Omental fat pad (tissue), 4 donors: ENCODE results near the gene FOCAD. TPM values are rescaled to one million over a fixed set of nuclear protein-coding genes. Genes with fewer than 3 reads are reported as not detected.

Experiments used
- ATAC-seq: fragments of 150-250 bp; one replicate; pipeline ENCODE4 v1.9.1; 2016; ENCODE audit warnings: mild to moderate bottlenecking, moderate library complexity; ENCODE audit not compliant: low FRiP score
- DNase-seq: peaks from one replicate; pipeline ENCODE4 v3.0.0-alpha.2; 2019; ENCODE audit warnings: low spot score
- total RNA-seq, 4 donors: library from RNA; depleted of rRNA; stranded (reverse); fragments of >200 nt; gene quantifications; one replicate each; pipeline ENCODE4 v1.1.0, GENCODE V29; 2016
- TF ChIP-seq, protein P1 (sequence below), 3 donors: fragments of 450-650 bp; IDR thresholded peaks; one replicate each; pipeline ENCODE4 v1.5.1; 2016 to 2017; ENCODE audit warnings: antibody characterized with exemption in 3 of 3, mild to moderate bottlenecking in 3 of 3, moderate library complexity in 2 of 3

Gene FOCAD
- total RNA-seq, 4 donors from 2014 or later = 19.1 to 57.4 (median 30.9) TPM

DNA sequence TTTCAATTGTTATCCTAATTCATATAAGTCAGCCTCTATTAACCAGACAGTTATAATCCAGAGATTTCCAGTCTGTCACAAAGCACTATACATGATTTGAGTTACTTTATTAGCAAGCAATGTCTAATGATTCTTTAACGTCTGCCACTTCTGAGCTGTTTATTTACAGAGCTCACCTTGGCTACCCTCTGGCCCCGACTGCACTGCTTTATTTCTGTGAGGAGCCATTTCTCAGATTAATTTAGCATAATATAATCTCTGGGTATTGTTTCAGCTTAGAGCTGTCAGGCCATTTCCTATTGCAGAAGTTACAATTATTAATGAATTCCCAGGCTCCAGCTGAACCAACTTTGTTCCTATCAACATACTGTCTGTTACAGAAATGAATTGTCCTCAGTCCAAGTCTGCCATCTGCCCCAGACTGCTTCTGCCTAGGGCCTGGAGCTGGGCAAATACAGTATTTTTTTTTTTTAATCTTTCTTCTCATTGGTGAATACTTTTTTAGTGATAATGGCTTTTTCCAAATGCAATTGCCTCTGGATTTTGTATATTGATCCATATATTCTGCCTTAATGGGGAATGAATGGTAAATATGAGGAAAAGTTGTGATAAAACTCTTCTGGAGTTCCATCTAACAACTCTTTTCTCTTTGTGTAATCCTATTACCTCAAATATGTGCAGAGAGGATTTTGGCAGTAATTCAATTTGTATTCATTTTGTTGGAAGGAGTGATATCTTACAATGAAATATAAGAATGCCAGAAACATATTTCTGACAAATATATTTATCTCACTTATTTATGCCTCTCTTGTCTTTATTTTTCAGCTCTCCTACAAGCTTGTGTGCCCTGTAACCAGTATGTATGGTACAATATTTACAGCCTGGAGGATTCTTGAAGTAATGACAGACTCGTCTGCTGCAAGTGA lies 104.7 kb downstream of the FOCAD start:
- TF ChIP-seq, protein P1, sequence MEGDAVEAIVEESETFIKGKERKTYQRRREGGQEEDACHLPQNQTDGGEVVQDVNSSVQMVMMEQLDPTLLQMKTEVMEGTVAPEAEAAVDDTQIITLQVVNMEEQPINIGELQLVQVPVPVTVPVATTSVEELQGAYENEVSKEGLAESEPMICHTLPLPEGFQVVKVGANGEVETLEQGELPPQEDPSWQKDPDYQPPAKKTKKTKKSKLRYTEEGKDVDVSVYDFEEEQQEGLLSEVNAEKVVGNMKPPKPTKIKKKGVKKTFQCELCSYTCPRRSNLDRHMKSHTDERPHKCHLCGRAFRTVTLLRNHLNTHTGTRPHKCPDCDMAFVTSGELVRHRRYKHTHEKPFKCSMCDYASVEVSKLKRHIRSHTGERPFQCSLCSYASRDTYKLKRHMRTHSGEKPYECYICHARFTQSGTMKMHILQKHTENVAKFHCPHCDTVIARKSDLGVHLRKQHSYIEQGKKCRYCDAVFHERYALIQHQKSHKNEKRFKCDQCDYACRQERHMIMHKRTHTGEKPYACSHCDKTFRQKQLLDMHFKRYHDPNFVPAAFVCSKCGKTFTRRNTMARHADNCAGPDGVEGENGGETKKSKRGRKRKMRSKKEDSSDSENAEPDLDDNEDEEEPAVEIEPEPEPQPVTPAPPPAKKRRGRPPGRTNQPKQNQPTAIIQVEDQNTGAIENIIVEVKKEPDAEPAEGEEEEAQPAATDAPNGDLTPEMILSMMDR (IDR thresholded peaks at IDR 0.05) = no peak
- ATAC-seq (no peak), DNase-seq (no peak)

GRCh38 chr9:20790721-20791120 lies 106.7 kb downstream of the FOCAD start:
- DNase-seq (no peak), ATAC-seq (no peak)
- TF ChIP-seq, protein P1 (IDR thresholded peaks at IDR 0.05) = no peak

DNA sequence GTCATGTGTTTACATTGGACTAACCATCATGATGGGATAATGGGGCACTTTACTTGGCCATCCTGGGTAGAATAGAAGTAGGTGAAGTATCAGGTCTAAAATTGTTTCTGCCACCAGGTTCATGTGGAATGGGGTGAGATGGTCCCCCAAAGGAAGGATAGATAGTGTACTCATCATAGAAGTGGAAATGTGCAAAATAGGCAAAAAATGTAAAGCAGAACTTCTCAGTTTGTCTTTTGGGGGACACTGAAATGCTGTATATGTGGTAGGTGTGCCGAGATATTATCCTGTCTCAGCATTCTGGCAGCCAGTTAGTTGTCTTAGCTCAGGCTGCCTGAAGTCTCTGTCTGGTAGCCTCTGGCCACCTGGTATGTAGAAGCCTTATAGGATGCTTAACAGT lies 107.6 kb downstream of the FOCAD start:
- no peak for ATAC-seq
- no peak for DNase-seq
- TF ChIP-seq, protein P1 (IDR thresholded peaks at IDR 0.05) = no peak

GRCh38 chr9:20804489-20805250 lies 120.6 kb downstream of the FOCAD start:
- ATAC-seq (no peak), DNase-seq (no peak)
- TF ChIP-seq, protein P1 (IDR thresholded peaks at IDR 0.05) = no peak

DNA sequence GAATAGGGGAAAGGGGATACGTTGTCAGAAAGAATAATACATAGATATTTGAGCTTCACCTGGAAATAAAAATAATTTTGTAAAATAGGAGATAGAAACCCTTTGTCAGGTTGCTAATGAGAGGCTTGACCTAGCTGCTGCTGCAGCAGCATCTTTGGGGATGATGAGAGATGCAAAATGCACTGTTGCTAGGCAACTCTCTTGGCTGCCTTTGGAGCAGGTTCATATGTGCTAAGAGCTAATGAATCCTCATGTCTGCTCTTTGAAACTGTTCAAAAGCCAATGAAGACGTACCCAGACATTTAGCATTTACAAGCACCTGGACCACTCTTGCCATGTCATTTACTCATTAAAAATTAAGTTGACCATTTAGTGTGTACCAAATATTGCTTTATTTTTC lies 121.7 kb downstream of the FOCAD start:
- no peak for ATAC-seq
- TF ChIP-seq, protein P1 (IDR thresholded peaks at IDR 0.05) = no peak
- DNase-seq = no peak

DNA sequence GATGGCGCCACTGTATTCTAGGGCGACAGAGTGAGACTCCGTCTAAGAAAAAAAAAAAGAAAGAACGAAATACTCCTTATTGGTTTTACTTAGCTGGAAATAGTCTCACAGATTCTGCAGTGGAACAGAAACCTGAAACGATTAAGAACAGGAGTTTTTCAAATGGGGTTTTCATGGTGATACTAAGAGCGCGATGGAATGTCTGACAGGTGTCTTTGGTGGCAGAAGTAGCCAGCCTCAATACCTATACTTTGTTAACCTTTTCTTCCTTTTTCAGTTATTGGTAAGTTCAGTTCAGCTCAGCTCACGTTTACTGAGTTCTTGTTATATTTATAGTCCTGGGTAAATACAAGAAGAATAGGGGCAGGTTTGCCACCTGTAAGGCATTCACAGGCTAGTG lies 123.9 kb downstream of the FOCAD start:
- DNase-seq (no peak), ATAC-seq (no peak)
- TF ChIP-seq, protein P1 (IDR thresholded peaks at IDR 0.05) = no peak
